ENCODE measurements around the gene ZNF148. TPM values are rescaled to one million over a fixed set of nuclear protein-coding genes. Genes with fewer than 3 reads are reported as not detected.
"Not testable (repeated sequence)": the region's sequence is repeated elsewhere in the genome, so short reads cannot be mapped to it uniquely, and the experiment has no call there.

The ZNF148 gene, protein sequence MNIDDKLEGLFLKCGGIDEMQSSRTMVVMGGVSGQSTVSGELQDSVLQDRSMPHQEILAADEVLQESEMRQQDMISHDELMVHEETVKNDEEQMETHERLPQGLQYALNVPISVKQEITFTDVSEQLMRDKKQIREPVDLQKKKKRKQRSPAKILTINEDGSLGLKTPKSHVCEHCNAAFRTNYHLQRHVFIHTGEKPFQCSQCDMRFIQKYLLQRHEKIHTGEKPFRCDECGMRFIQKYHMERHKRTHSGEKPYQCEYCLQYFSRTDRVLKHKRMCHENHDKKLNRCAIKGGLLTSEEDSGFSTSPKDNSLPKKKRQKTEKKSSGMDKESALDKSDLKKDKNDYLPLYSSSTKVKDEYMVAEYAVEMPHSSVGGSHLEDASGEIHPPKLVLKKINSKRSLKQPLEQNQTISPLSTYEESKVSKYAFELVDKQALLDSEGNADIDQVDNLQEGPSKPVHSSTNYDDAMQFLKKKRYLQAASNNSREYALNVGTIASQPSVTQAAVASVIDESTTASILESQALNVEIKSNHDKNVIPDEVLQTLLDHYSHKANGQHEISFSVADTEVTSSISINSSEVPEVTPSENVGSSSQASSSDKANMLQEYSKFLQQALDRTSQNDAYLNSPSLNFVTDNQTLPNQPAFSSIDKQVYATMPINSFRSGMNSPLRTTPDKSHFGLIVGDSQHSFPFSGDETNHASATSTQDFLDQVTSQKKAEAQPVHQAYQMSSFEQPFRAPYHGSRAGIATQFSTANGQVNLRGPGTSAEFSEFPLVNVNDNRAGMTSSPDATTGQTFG
- total RNA-seq, result 10 to 100 TPM; 30.3 to 37.7 TPM

- no peaks in the 10 kb centered on the region for H3K9me3 Mint-ChIP-seq (ENCODE audit: low read depth)
These were observed at the start of gene ZNF148 for GRCh38 chr3:125374996-125375941. TSS of gene ZNF148 (minus strand) at chr3:125375325. CDS start at chr3:125313640, 61,685 bp downstream.

GRCh38 chr3:125418306-125418705 is 43.2 kb upstream of the ZNF148 start:
- H3K4me1 Mint-ChIP-seq, result no peaks in the 10 kb centered on the region
- no peaks in the 10 kb centered on the region for H3K36me3 Mint-ChIP-seq (ENCODE audit: low read depth)
- DNase-seq (no peak), ATAC-seq (no peak)
- H3K27ac Mint-ChIP-seq, result no peak overlapping the region
- intact Hi-C loops (cut with DNase I, micrococcal nuclease), result no loop called here
- CTCF ChIA-PET, result no interaction called here
- H3K4me3 Mint-ChIP-seq, result no peak overlapping the region
- POLR2A ChIA-PET, result no interaction called here
- no peaks in the 10 kb centered on the region for H3K27me3 Mint-ChIP-seq
- peaks cover 3% of the 10 kb centered on the region for H3K9me3 Mint-ChIP-seq (ENCODE audit: low read depth)

More at GRCh38 chr3:125374996-125375941, at the start of gene ZNF148:
- DNase-seq, result peak; percentile 94
- peak within 1 kb of the TSS; percentile 99 for H3K27ac Mint-ChIP-seq
- intact Hi-C loops (cut with DNase I, micrococcal nuclease), result loop anchor here (1.0 to 10.0 kb wide), 11 partner anchors 18 to 1793 kb away; partner anchors contain the start of genes OSBPL11 (in 2 of the 2) and UMPS (in 1 of the 2)
- ChIA-PET POLR2A (interaction anchor here (0.5 to 1.4 kb wide), 4 partner anchors 12 to 231 kb away, joined by 3 to 10 read pairs (median 6); no protein-coding TSS in a partner anchor), CTCF (interaction anchor here (1.2 kb wide), 2 partner anchors 9 to 58 kb away, joined by 3 read pairs; no protein-coding TSS in a partner anchor)
- peak; percentile 89 for ATAC-seq
- H3K36me3 Mint-ChIP-seq (ENCODE audit: low read depth), result peaks cover 5% of the 10 kb centered on the region
- H3K4me3 Mint-ChIP-seq, result peak within 1 kb of the TSS; percentile 92
- H3K27me3 Mint-ChIP-seq, result no peaks in the 10 kb centered on the region
- H3K4me1 Mint-ChIP-seq, result peaks cover 36% of the 10 kb centered on the region

DNA sequence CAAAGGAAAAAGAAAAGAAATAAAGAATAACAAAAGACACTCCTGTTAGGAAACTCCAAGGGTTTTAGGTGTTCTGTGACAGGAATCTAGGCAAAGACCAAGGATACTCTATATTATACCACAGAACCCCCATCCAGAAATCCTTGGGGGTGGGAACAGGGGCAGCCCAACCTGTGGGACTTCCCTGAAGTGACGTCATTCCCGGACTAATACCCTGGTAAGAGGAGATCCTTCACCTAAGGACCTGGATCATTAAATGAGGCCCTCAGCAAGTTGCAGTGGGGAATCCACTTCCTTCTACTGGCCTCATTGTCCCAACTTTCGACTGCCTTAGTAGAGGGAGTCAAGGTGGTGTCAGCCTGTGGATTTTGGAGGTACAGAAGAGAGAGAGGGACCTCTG is 41.1 kb upstream of the ZNF148 start:
- Mint-ChIP-seq H3K4me3 (no peak overlapping the region), H3K27me3 (no peaks in the 10 kb centered on the region), H3K9me3 (ENCODE audit: low read depth) (peaks cover 3% of the 10 kb centered on the region), H3K27ac (no peak overlapping the region), H3K36me3 (ENCODE audit: low read depth) (no peaks in the 10 kb centered on the region), H3K4me1 (no peaks in the 10 kb centered on the region)
- intact Hi-C loops (cut with DNase I, micrococcal nuclease), result no loop called here
- POLR2A ChIA-PET, result no interaction called here
- DNase-seq (no peak), ATAC-seq (no peak)
- CTCF ChIA-PET, result no interaction called here

DNA sequence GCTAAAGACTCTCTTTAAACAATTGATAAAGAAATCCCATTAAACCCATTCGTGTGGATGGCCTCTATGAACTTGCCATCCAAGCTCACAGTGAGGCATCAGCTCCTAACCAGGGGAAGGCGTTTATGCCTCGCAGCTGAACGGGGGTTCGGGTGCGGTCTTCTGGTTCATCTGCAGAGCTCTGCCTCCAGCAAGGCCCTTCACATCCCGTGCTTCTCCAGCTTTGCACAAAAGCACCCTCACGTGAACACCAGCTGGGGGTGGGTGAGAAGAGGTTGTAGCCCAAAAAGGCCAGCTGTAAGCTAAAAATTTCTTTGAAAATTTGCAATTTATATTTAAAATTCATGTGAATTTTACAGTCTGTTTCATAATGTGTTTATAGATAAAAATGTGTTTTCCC is 39.5 kb upstream of the ZNF148 start:
- H3K27me3 Mint-ChIP-seq, result peaks cover 5% of the 10 kb centered on the region
- CTCF ChIA-PET, result interaction anchor here (1.1 to 1.8 kb wide), 2 partner anchors 10 to 20 kb away, joined by 3 to 4 read pairs; no protein-coding TSS in a partner anchor
- H3K4me3 Mint-ChIP-seq, result no peak overlapping the region
- peaks cover 3% of the 10 kb centered on the region for H3K9me3 Mint-ChIP-seq (ENCODE audit: low read depth)
- H3K36me3 Mint-ChIP-seq (ENCODE audit: low read depth), result no peaks in the 10 kb centered on the region
- POLR2A ChIA-PET, result interaction anchor here (0.7 kb wide), 1 partner anchor 403 kb away, joined by 3 read pairs; no protein-coding TSS in a partner anchor
- no peak overlapping the region for H3K27ac Mint-ChIP-seq
- ATAC-seq (no peak), DNase-seq (no peak)
- intact Hi-C loops (cut with DNase I, micrococcal nuclease), result no loop called here
- no peaks in the 10 kb centered on the region for H3K4me1 Mint-ChIP-seq

DNA sequence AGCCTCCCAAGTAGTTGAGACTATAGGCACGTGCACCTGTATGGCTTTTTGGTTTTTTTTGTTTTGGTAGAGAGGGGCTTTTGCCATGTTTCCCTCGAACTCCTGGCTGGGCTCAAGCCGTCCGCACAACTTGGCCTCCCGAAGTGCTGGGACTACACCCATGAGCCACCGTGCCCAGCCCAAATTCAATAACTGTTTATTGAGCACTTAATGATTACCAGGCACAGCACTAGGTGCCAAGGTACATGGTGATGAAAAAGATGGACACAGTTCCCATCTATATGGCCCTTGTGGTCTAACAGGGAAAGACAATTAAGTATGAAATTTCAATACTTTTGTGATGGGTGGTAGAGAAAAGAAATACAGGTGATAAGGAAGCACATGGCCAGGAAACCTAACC is 35.8 kb upstream of the ZNF148 start:
- H3K4me3 Mint-ChIP-seq, result no peak overlapping the region
- ChIA-PET CTCF (no interaction called here), POLR2A (no interaction called here)
- peaks cover 4% of the 10 kb centered on the region for H3K9me3 Mint-ChIP-seq (ENCODE audit: low read depth)
- ATAC-seq, result no peak
- no peak for DNase-seq
- no peak overlapping the region for H3K27ac Mint-ChIP-seq
- H3K27me3 Mint-ChIP-seq, result peaks cover 11% of the 10 kb centered on the region
- H3K36me3 Mint-ChIP-seq (ENCODE audit: low read depth), result no peaks in the 10 kb centered on the region
- H3K4me1 Mint-ChIP-seq, result no peaks in the 10 kb centered on the region
- intact Hi-C loops (cut with DNase I, micrococcal nuclease), result no loop called here

- POLR2A ChIA-PET, result no interaction called here
- Mint-ChIP-seq H3K36me3 (ENCODE audit: low read depth) (peaks cover 3% of the 10 kb centered on the region), H3K4me3 (no peak overlapping the region)
These were observed 30.9 kb upstream of the ZNF148 start for GRCh38 chr3:125406070-125406469.

DNA sequence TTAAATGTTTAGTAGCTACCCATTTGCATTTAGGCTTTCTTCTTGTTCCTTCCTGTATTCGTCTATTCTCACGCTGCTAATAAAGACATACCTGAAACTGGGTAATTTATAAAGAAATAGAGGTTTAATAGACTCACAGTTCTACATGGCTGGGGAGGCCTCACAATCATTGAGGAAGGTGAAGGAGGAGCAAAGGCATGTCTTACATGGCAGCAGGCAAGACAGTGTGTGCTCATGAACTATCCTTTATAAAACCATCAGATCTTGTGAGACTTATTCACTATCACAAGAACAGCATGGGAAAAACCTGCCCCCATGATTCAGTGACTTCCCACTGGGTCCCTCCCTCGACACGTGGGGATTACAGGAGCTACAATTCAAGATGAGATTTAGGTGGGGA is 30.4 kb upstream of the ZNF148 start:
- CTCF ChIA-PET, ATAC-seq: not testable (repeated sequence)

More at GRCh38 chr3:125406070-125406469, 30.9 kb upstream of the ZNF148 start:
- no peak for DNase-seq
- H3K4me1 Mint-ChIP-seq, result no peaks in the 10 kb centered on the region
- CTCF ChIA-PET, result no interaction called here
- H3K27me3 Mint-ChIP-seq, result peaks cover 12% of the 10 kb centered on the region
- ATAC-seq, result no peak
- H3K27ac Mint-ChIP-seq, result no peak overlapping the region
- H3K9me3 Mint-ChIP-seq (ENCODE audit: low read depth), result peaks cover 8% of the 10 kb centered on the region
- intact Hi-C loops (cut with DNase I, micrococcal nuclease), result no loop called here

DNA sequence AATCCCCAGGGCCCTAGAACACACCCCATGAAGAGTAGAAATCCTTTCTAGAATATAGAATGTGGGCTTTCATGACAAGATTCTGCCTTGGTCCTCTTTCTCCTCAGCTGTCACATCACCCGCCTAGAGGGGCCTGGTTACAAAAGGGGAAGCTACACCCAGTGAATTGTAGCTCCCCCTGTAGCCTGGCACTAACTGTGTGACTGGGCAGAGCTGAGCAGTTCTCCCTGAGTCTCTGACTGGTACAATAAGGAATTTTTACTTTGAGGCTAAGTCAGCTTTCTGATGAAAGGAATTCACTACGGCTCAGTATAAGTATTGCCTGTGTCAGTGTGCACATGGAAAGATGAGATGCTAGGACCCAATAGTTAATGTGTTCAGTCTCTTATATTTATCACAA is 28.7 kb upstream of the ZNF148 start:
- Mint-ChIP-seq H3K4me3 (no peak overlapping the region), H3K27me3 (peaks cover 9% of the 10 kb centered on the region), H3K4me1 (no peaks in the 10 kb centered on the region), H3K36me3 (ENCODE audit: low read depth) (peaks cover 3% of the 10 kb centered on the region), H3K27ac (no peak overlapping the region), H3K9me3 (ENCODE audit: low read depth) (peaks cover 8% of the 10 kb centered on the region)
- ChIA-PET POLR2A (no interaction called here), CTCF (no interaction called here)
- DNase-seq (no peak), ATAC-seq (no peak)
- intact Hi-C loops (cut with DNase I, micrococcal nuclease), result no loop called here

More for the DNA sequence above, 30.4 kb upstream of the ZNF148 start:
- DNase-seq; H3K9me3 Mint-ChIP-seq (ENCODE audit: low read depth); H3K27ac Mint-ChIP-seq; H3K36me3 Mint-ChIP-seq (ENCODE audit: low read depth); H3K4me3 Mint-ChIP-seq; intact Hi-C loops (cut with DNase I, micrococcal nuclease); POLR2A ChIA-PET; H3K4me1 Mint-ChIP-seq: not testable (repeated sequence)
- H3K27me3 Mint-ChIP-seq, result peaks cover 12% of the 10 kb centered on the region

DNA sequence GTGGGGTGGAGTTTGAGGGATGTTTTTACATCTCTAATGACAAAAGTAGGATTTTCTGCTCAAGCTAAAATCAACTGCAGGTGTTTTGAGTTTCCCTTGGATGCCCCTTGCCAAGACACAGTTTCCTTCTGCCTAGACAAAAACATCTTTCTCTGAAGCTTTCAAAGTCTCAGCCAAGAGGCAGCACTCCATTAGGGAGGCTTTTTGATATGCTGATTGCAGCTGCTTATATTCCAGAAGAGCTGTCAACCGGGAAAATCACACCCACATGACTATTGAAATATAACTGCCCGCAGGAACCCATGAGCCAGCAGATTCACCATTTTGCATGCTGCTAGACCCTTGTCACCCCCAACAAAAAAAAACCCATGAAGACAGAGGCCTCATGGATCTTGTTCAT is 27.5 kb upstream of the ZNF148 start:
- intact Hi-C loops (cut with DNase I, micrococcal nuclease), result no loop called here
- no peak for ATAC-seq
- Mint-ChIP-seq H3K27ac (no peak overlapping the region), H3K27me3 (peaks cover 12% of the 10 kb centered on the region), H3K36me3 (ENCODE audit: low read depth) (peaks cover 3% of the 10 kb centered on the region), H3K4me3 (no peak overlapping the region), H3K4me1 (no peaks in the 10 kb centered on the region), H3K9me3 (ENCODE audit: low read depth) (peaks cover 8% of the 10 kb centered on the region)
- no peak for DNase-seq
- ChIA-PET POLR2A (no interaction called here), CTCF (no interaction called here)

GRCh38 chr3:125401402-125401801 is 26.3 kb upstream of the ZNF148 start:
- ATAC-seq (no peak), DNase-seq (no peak)
- Mint-ChIP-seq H3K4me3 (no peak overlapping the region), H3K4me1 (no peaks in the 10 kb centered on the region), H3K27ac (no peak overlapping the region), H3K9me3 (ENCODE audit: low read depth) (peaks cover 8% of the 10 kb centered on the region), H3K36me3 (ENCODE audit: low read depth) (peaks cover 3% of the 10 kb centered on the region), H3K27me3 (peaks cover 11% of the 10 kb centered on the region)
- intact Hi-C loops (cut with DNase I, micrococcal nuclease), result no loop called here
- ChIA-PET CTCF (no interaction called here), POLR2A (no interaction called here)

DNA sequence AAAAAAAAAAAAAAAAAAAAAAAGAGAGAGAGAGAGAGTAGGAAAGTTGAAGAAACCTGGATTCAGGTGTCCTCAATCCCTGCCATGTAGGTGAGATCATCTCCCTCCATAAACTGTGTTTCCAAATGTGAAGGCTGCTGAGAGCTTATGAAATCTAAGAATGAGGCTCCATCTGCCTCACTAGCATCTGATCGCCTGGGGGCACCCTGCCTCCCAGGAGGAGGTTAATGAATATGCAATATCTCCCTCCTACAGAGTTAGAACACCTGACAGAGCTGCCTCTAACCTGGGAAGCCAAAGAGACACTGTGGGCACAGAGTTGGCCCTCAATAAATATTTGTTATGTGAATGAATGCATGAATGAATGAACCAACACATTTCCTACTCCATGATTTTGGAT is 23.8 kb upstream of the ZNF148 start:
- intact Hi-C loops (cut with DNase I, micrococcal nuclease), result no loop called here
- H3K9me3 Mint-ChIP-seq (ENCODE audit: low read depth), result no peaks in the 10 kb centered on the region
- POLR2A ChIA-PET, result no interaction called here

More for the DNA sequence above, 23.8 kb upstream of the ZNF148 start:
- Mint-ChIP-seq H3K27me3 (peaks cover 12% of the 10 kb centered on the region), H3K36me3 (ENCODE audit: low read depth) (no peaks in the 10 kb centered on the region), H3K4me3 (no peak overlapping the region), H3K4me1 (no peaks in the 10 kb centered on the region), H3K27ac (no peak overlapping the region)
- DNase-seq (no peak), ATAC-seq (no peak)
- CTCF ChIA-PET, result interaction anchor here (0.8 to 1.8 kb wide), 4 partner anchors 17 to 404 kb away, joined by 3 to 4 read pairs (median 4); no protein-coding TSS in a partner anchor
